GM19455 (cell line): Measurements from ENCODE around the gene BTD.
"Not testable (repeated sequence)": the region's sequence is repeated elsewhere in the genome, so short reads cannot be mapped to it uniquely, and the experiment has no call there.

Source experiments
- ATAC-seq: cut with Tn5 transposase; IDR thresholded peaks from one replicate; pipeline ENCODE4 v1.9.1; 2021; ENCODE audit not compliant: unreplicated experiment

The BTD gene

GRCh38 chr3:15602816-15603215 is 1.3 kb downstream of the BTD start:
- ATAC-seq = not testable (repeated sequence)

GRCh38 chr3:15604584-15604983 is 3.0 kb downstream of the BTD start:
- ATAC-seq = not testable (repeated sequence)

GRCh38 chr3:15606434-15606891 is 4.9 kb downstream of the BTD start:
- ATAC-seq = no peak

- no peak for ATAC-seq
Measured at GRCh38 chr3:15610082-15610759, 8.7 kb downstream of the BTD start.

- no peak for ATAC-seq
Measured at GRCh38 chr3:15611018-15611417, 9.5 kb downstream of the BTD start.

- no peak for ATAC-seq
Measured at GRCh38 chr3:15612001-15612400, 10.5 kb downstream of the BTD start.

GRCh38 chr3:15614958-15615357 is 13.4 kb downstream of the BTD start:
- no peak for ATAC-seq

GRCh38 chr3:15616053-15616452 is 14.5 kb downstream of the BTD start:
- no peak for ATAC-seq

GRCh38 chr3:15619659-15620464 is 18.3 kb downstream of the BTD start:
- not testable (repeated sequence) for ATAC-seq

GRCh38 chr3:15623535-15624440 is 22.2 kb downstream of the BTD start:
- no peak for ATAC-seq

- ATAC-seq = no peak
Measured at GRCh38 chr3:15628967-15629366, 27.4 kb downstream of the BTD start.

- ATAC-seq = peak; percentile 100
Measured at GRCh38 chr3:15629860-15630597, 28.5 kb downstream of the BTD start.

GRCh38 chr3:15630646-15631350 is 29.3 kb downstream of the BTD start:
- peak; percentile 31 for ATAC-seq

- ATAC-seq = no peak
Measured at GRCh38 chr3:15631426-15632211, 30.1 kb downstream of the BTD start.

GRCh38 chr3:15632212-15632580 is 30.7 kb downstream of the BTD start:
- ATAC-seq = no peak

GRCh38 chr3:15633159-15633558 is 31.6 kb downstream of the BTD start:
- no peak for ATAC-seq

- ATAC-seq = no peak
Measured at GRCh38 chr3:15633766-15634598, 32.4 kb downstream of the BTD start.

GRCh38 chr3:15634671-15635070 is 33.1 kb downstream of the BTD start:
- no peak for ATAC-seq
